Measurements from ENCODE around the gene PAWR. TPM values are rescaled to one million over a fixed set of nuclear protein-coding genes. Genes with fewer than 3 reads are reported as not detected.

The PAWR gene
- total RNA-seq, 2 experiments from 2014 or later: 4.6 to 5.3 TPM

DNA sequence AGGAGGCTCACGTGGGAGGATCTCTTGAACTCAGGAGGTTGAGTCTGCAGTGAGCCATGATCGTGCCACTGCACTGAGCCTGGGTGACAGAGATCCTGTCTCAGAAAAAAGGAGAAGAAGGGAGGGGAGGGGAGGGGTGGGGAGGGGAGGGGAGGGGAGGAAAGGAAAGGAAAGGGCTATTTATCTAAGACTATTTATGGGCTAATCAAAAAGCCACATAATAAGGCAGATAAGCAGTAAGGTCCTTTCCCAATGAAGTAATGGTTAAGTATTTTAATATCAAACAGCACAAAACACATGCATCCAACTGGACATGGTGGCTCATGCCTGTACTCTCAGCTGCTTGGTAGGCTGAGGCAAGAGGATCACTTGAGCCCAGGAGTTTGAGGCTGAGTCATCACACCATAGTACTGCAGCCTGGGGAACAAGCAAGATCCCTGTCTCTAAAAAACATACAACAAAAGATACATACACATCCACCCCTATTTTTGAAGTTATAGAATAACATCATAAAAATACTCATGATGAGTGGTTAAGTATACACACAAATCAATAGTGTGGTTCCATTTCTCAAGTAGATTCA, 9.7 kb downstream of the PAWR start:
- no peak for DNase-seq
- Mint-ChIP-seq H3K9me3 (no peaks in the 10 kb centered on the region), H3K27ac (no peak overlapping the region), H3K4me1 (ENCODE audit: low read depth) (no peaks in the 10 kb centered on the region), H3K27me3 (peaks cover 18% of the 10 kb centered on the region), H3K36me3 (no peaks in the 10 kb centered on the region), H3K4me3 (no peak overlapping the region)
- ChIA-PET POLR2A (no interaction called here), CTCF (interaction anchor here (0.6 kb wide), 1 partner anchor 39 kb away, joined by 5 read pairs; no protein-coding TSS in a partner anchor)
- intact Hi-C loops (cut with micrococcal nuclease): no loop called here

GRCh38 chr12:79680051-79680450, 10.7 kb downstream of the PAWR start:
- Mint-ChIP-seq H3K4me1 (ENCODE audit: low read depth) (no peaks in the 10 kb centered on the region), H3K4me3 (no peak overlapping the region), H3K27ac (no peak overlapping the region), H3K9me3 (no peaks in the 10 kb centered on the region), H3K36me3 (no peaks in the 10 kb centered on the region), H3K27me3 (peaks cover 15% of the 10 kb centered on the region)
- intact Hi-C loops (cut with micrococcal nuclease): no loop called here
- ChIA-PET CTCF (no interaction called here), POLR2A (no interaction called here)
- no peak for DNase-seq

DNA sequence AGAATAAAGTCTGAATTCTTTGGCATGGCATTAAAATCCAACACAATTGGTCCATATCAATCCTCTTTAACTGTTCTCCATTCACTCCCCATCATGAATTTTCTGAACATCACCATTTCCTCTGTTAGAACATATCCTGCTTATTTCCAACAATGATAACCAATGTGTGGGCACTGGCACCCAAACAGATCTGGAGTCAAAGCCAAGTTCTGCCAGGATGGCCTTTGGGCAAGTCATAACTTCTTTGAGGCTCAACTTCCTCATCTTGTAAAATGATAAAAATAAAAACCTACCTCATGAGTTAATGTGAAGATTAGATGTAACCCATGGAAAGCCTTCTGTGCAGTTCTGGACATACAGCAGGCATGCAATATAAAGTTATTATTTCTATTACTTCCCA, 12.5 kb downstream of the PAWR start:
- H3K27me3 Mint-ChIP-seq: peaks cover 19% of the 10 kb centered on the region
- H3K36me3 Mint-ChIP-seq: no peaks in the 10 kb centered on the region
- H3K4me1 Mint-ChIP-seq (ENCODE audit: low read depth): no peaks in the 10 kb centered on the region
- no peaks in the 10 kb centered on the region for H3K9me3 Mint-ChIP-seq
- H3K4me3 Mint-ChIP-seq: no peak overlapping the region
- CTCF ChIA-PET: no interaction called here
- H3K27ac Mint-ChIP-seq: no peak overlapping the region
- POLR2A ChIA-PET: no interaction called here
- DNase-seq: no peak
- intact Hi-C loops (cut with micrococcal nuclease): no loop called here

GRCh38 chr12:79677672-79678071, 13.1 kb downstream of the PAWR start:
- CTCF ChIA-PET: no interaction called here
- no peaks in the 10 kb centered on the region for H3K36me3 Mint-ChIP-seq
- no peak overlapping the region for H3K27ac Mint-ChIP-seq
- intact Hi-C loops (cut with micrococcal nuclease): no loop called here
- H3K4me3 Mint-ChIP-seq: no peak overlapping the region
- peaks cover 19% of the 10 kb centered on the region for H3K27me3 Mint-ChIP-seq
- no peaks in the 10 kb centered on the region for H3K4me1 Mint-ChIP-seq (ENCODE audit: low read depth)
- POLR2A ChIA-PET: no interaction called here
- DNase-seq: no peak
- H3K9me3 Mint-ChIP-seq: no peaks in the 10 kb centered on the region

- no peak overlapping the region for H3K27ac Mint-ChIP-seq
- no peak for DNase-seq
- CTCF ChIA-PET: no interaction called here
- peaks cover 16% of the 10 kb centered on the region for H3K27me3 Mint-ChIP-seq
- no peaks in the 10 kb centered on the region for H3K36me3 Mint-ChIP-seq
- POLR2A ChIA-PET: no interaction called here
- intact Hi-C loops (cut with micrococcal nuclease): no loop called here
- H3K4me3 Mint-ChIP-seq: no peak overlapping the region
- no peaks in the 10 kb centered on the region for H3K9me3 Mint-ChIP-seq
- H3K4me1 Mint-ChIP-seq (ENCODE audit: low read depth): no peaks in the 10 kb centered on the region
These were observed 14.2 kb downstream of the PAWR start for GRCh38 chr12:79676579-79676978.

GRCh38 chr12:79674629-79675028, 16.1 kb downstream of the PAWR start:
- Mint-ChIP-seq H3K27me3 (peaks cover 12% of the 10 kb centered on the region), H3K9me3 (no peaks in the 10 kb centered on the region), H3K27ac (no peak overlapping the region), H3K4me1 (ENCODE audit: low read depth) (no peaks in the 10 kb centered on the region), H3K36me3 (no peaks in the 10 kb centered on the region), H3K4me3 (no peak overlapping the region)
- CTCF ChIA-PET: no interaction called here
- POLR2A ChIA-PET: no interaction called here
- intact Hi-C loops (cut with micrococcal nuclease): no loop called here
- DNase-seq: no peak

- H3K36me3 Mint-ChIP-seq: no peaks in the 10 kb centered on the region
- no peak for DNase-seq
- H3K27me3 Mint-ChIP-seq: peaks cover 9% of the 10 kb centered on the region
- CTCF ChIA-PET: no interaction called here
- H3K4me3 Mint-ChIP-seq: no peak overlapping the region
- H3K27ac Mint-ChIP-seq: no peak overlapping the region
- H3K9me3 Mint-ChIP-seq: no peaks in the 10 kb centered on the region
- H3K4me1 Mint-ChIP-seq (ENCODE audit: low read depth): no peaks in the 10 kb centered on the region
- intact Hi-C loops (cut with micrococcal nuclease): no loop called here
- POLR2A ChIA-PET: no interaction called here
These were observed 17.4 kb downstream of the PAWR start for GRCh38 chr12:79673354-79673753.

DNA sequence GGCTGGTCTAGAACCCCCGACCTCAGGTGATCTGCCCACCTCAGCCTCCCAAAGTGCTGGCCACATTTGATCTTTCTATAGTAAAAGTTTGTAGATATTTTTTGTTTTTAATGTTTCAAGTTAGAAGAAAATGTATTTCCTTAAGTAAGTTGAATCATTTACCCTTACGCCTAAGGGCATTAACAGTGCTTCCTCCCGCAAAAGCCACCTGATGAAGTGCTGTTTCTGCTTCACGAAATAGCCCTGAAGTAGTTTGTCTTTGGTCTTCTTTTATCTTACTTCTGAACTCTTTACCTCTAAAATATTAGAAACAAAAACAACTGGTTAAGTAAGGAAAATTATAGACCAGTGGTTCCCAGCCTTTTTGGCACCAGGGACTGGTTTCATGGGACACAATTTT, 22.7 kb downstream of the PAWR start:
- ChIA-PET POLR2A (no interaction called here), CTCF (no interaction called here)
- Mint-ChIP-seq H3K36me3 (no peaks in the 10 kb centered on the region), H3K27me3 (no peaks in the 10 kb centered on the region), H3K9me3 (no peaks in the 10 kb centered on the region), H3K4me1 (ENCODE audit: low read depth) (no peaks in the 10 kb centered on the region), H3K27ac (no peak overlapping the region), H3K4me3 (no peak overlapping the region)
- intact Hi-C loops (cut with micrococcal nuclease): no loop called here
- no peak for DNase-seq

DNA sequence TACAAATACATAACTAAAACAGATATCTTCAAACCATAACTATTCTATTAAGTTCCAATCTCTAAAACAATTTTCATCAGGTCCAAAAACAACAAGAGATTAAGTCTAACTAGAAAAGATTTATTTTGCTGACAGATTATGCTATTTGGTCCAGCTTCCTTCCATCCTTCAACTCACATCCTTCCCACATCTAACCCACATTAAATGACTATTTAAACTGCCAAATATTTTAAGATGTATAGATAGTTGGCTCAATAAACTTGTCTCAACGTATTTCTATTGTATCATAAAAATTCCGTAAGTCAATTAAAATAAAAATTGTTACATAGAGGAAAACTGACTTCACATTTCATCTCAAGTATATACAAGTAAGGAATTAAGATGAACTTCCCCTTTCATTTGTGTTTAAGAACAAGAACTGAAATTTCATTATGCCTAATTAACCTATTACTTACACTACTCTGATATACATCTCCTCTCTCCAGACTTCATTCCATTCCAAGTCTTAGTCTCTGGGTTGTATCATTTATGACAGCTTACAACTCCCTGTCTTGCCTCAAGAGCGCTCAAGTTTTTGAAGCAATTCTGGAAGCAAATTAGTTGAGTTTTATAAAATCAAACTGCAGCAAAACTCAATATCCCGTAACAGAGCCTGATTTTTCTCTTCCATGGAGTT, 25.4 kb downstream of the PAWR start:
- intact Hi-C loops (cut with micrococcal nuclease): no loop called here
- ChIA-PET POLR2A (no interaction called here), CTCF (no interaction called here)
- Mint-ChIP-seq H3K27ac (no peak overlapping the region), H3K27me3 (no peaks in the 10 kb centered on the region), H3K9me3 (no peaks in the 10 kb centered on the region), H3K4me1 (ENCODE audit: low read depth) (no peaks in the 10 kb centered on the region), H3K36me3 (no peaks in the 10 kb centered on the region), H3K4me3 (no peak overlapping the region)
- DNase-seq: no peak

- CTCF ChIA-PET: no interaction called here
- H3K27me3 Mint-ChIP-seq: no peaks in the 10 kb centered on the region
- POLR2A ChIA-PET: no interaction called here
These were observed 26.2 kb downstream of the PAWR start for GRCh38 chr12:79664518-79664917.

DNA sequence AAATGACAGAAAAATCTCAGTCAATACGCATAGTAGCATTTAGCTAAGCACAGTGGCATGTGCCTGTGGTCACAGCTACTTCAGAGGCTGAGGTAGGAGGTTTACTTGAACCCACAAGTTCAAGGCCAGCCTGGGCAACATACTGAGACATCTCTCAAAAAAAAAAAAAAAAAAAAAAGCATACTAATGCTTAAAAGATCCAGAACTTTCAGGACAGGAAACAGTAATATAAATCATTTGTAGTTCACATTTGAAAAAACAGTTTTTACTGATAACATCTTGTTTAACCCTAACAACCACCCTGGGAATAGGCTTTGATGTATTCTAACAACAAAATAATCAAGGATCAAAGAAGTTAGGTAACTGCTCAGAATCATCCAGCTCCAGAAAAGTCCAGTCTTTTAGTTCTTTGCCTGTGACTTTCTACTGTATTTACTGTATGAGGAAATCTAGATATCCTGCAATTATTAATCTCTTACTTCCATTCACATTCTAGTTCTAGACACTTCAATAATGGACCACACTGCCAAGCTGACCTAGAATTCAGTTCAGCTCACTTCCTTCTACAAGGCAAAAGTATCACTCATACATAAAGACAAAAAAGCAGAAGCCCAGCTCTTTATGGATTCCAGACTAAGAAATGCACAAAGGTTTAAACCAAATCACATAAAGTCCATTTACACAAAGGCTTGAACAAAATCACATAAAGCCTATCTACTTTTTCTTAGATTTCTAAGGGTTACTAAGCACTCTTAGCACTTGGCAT, 28.5 kb downstream of the PAWR start:
- Mint-ChIP-seq H3K36me3 (no peaks in the 10 kb centered on the region), H3K4me1 (ENCODE audit: low read depth) (no peaks in the 10 kb centered on the region), H3K27me3 (no peaks in the 10 kb centered on the region), H3K27ac (no peak overlapping the region), H3K9me3 (no peaks in the 10 kb centered on the region), H3K4me3 (no peak overlapping the region)
- DNase-seq: no peak
- ChIA-PET POLR2A (interaction anchor here (0.6 kb wide), 1 partner anchor 221 kb away, joined by 3 read pairs; no protein-coding TSS in a partner anchor), CTCF (no interaction called here)
- intact Hi-C loops (cut with micrococcal nuclease): no loop called here

More at GRCh38 chr12:79664518-79664917, 26.2 kb downstream of the PAWR start:
- H3K36me3 Mint-ChIP-seq: no peaks in the 10 kb centered on the region
- DNase-seq: no peak
- no peaks in the 10 kb centered on the region for H3K9me3 Mint-ChIP-seq
- intact Hi-C loops (cut with micrococcal nuclease): no loop called here
- H3K4me3 Mint-ChIP-seq: no peak overlapping the region
- no peaks in the 10 kb centered on the region for H3K4me1 Mint-ChIP-seq (ENCODE audit: low read depth)
- H3K27ac Mint-ChIP-seq: no peak overlapping the region

DNA sequence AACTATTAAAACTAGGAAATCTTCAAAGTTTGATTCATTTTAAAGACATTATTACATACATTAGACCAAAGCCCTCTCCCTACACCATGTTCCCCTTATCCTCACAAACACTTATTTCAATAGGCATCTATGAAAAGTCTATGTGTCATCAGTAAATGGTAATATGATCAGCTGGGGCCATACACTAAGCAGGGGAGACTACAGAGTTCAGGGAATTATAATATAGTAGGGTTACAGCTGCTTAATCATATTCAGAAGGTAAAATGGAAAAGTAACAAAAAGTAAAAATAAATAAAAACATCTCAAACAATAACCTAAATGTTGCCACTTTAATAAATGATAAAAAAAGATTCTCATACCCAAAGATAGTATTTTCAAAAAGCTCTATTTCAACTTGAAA, 29.1 kb downstream of the PAWR start:
- DNase-seq: no peak
- ChIA-PET POLR2A (interaction anchor here (0.6 kb wide), 1 partner anchor 221 kb away, joined by 3 read pairs; no protein-coding TSS in a partner anchor), CTCF (no interaction called here)
- no peaks in the 10 kb centered on the region for H3K4me1 Mint-ChIP-seq (ENCODE audit: low read depth)
- H3K4me3 Mint-ChIP-seq: no peak overlapping the region
- no peak overlapping the region for H3K27ac Mint-ChIP-seq
- H3K9me3 Mint-ChIP-seq: no peaks in the 10 kb centered on the region
- H3K36me3 Mint-ChIP-seq: no peaks in the 10 kb centered on the region
- H3K27me3 Mint-ChIP-seq: no peaks in the 10 kb centered on the region
- intact Hi-C loops (cut with micrococcal nuclease): no loop called here

- H3K9me3 Mint-ChIP-seq: no peaks in the 10 kb centered on the region
- no peaks in the 10 kb centered on the region for H3K4me1 Mint-ChIP-seq (ENCODE audit: low read depth)
- no peaks in the 10 kb centered on the region for H3K27me3 Mint-ChIP-seq
- ChIA-PET CTCF (no interaction called here), POLR2A (no interaction called here)
- no peak overlapping the region for H3K4me3 Mint-ChIP-seq
- no peak for DNase-seq
- intact Hi-C loops (cut with micrococcal nuclease): no loop called here
- H3K36me3 Mint-ChIP-seq: no peaks in the 10 kb centered on the region
- no peak overlapping the region for H3K27ac Mint-ChIP-seq
These were observed 30.8 kb downstream of the PAWR start for GRCh38 chr12:79659961-79660431.
